ENCODE results near the gene CTRB2.

DNA sequence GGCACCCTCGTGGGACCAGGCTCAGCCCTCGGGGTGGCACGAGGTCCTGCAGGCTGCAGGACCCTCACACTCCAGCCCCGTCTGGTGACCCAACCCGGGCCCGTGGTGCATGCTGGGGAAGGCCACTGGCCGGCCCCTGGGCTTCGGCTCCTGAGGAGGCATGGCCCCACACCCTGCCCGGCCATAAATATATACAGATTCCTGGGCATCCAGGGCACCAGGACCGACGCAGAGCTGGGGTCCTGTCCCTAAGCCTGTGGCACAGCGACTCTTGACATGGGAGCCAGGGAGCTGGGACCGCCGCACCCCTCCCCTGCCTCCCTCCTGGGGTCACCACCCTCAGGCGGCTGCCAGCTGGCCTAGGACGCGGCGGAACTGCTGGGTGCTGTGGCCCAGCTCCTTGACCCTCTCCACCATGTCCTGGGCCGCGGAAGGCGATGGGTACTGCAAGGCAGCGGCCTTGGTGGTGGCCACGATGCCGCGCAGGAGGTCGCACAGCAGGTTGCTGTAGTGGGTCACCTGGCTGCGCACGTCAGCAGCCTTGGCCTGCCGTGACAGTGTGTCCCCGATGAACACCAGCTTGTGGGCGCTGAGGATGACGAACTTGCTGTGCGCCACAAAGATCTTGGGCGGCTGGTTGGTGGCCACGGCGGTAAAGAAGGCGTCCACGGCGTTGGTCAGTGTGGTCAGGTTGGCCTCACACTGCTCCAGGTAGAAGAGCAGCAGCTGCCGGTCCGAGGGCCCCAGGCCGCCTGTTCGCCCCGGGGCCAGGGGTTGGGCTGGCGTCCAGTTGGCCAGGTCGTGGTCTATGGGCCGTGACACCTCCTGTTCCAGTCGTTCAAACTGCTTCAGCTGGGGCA is 22.4 kb upstream of the CTRB2 start:
- TF ChIP-seq, protein P1, sequence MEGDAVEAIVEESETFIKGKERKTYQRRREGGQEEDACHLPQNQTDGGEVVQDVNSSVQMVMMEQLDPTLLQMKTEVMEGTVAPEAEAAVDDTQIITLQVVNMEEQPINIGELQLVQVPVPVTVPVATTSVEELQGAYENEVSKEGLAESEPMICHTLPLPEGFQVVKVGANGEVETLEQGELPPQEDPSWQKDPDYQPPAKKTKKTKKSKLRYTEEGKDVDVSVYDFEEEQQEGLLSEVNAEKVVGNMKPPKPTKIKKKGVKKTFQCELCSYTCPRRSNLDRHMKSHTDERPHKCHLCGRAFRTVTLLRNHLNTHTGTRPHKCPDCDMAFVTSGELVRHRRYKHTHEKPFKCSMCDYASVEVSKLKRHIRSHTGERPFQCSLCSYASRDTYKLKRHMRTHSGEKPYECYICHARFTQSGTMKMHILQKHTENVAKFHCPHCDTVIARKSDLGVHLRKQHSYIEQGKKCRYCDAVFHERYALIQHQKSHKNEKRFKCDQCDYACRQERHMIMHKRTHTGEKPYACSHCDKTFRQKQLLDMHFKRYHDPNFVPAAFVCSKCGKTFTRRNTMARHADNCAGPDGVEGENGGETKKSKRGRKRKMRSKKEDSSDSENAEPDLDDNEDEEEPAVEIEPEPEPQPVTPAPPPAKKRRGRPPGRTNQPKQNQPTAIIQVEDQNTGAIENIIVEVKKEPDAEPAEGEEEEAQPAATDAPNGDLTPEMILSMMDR (IDR thresholded peaks at IDR 0.05), result no peak
- no peak for TF ChIP-seq POLR2A (IDR thresholded peaks at IDR 0.05)

Data from lower leg skin (tissue), 3 donors.